Frontal cortex (tissue), 4 donors: ENCODE results near the gene FBXO47. TPM values are rescaled to one million over a fixed set of nuclear protein-coding genes. Genes with fewer than 3 reads are reported as not detected.

ENCODE experiments used
- DNase-seq, 2 donors: peaks; one replicate each; pipeline ENCODE4 v3.0.0; 2012; ENCODE audit warnings: low spot score in 2 of 2
- FAIRE-seq: peaks from 2 replicates; lab custom pipeline; 2012; peaks lifted over from hg19 to GRCh38; lab: Jason Lieb, UNC
- total RNA-seq: library from RNA; depleted of rRNA; stranded (reverse); fragments of >200 nt; gene quantifications from one replicate; pipeline ENCODE4 v1.2.3, GENCODE V29; 2014
- donor health status: control.
- donor health status: control.
- donor health status: control.

The FBXO47 gene, protein sequence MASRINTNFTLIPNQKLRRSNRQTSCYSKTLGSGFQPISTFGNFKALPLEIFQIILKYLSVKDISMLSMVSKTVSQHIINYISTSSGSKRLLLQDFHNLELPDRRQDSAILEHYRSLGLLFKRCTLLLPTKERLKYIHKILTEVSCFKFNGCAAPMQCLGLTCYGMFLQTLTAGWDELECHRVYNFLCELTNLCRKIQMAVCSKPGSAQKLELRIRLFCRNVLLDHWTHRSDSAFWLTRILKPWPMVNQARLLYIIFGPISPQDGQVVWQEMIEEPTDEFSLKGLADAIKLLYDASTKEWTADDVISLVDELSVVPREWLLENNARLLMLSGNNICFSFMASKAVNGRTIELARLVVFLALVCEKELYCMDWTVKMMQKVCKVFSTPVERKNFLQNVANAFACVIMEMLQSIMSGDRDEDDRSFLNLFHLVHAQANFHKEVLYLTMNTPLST
- not detected for total RNA-seq

- FAIRE-seq, result no peak
Observed at GRCh38 chr17:38967290-38967738, at the start of gene FBXO47. FBXO47 (minus strand) TSS chr17:38967403; CDS start chr17:38963025, 4,378 bp downstream.

GRCh38 chr17:39016193-39017153 lies 49.3 kb upstream of the FBXO47 start:
- FAIRE-seq (no peak), DNase-seq (no peak)

More at GRCh38 chr17:38967290-38967738, at the start of gene FBXO47:
- peak; percentile 45 to 78 for DNase-seq

DNA sequence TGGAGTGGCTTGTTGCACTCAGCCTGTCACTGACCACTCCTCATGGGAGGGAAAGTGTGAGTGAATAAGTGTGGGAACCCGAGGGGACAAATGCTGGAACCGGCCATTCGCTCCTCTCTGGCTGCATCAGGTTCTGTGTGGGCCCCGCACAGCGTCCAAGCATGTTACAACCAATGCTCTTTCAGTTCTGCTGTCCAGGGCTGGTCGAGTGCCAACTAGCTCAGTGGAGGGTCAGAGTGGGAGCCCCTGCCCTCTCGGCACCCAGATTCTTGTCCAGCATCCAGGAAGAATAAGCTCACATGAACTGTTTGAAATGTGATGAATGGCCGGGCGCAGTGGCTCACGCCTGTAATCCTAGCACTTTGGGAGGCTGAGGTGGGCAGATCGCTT lies 48.3 kb upstream of the FBXO47 start:
- FAIRE-seq (no peak), DNase-seq (no peak)

DNA sequence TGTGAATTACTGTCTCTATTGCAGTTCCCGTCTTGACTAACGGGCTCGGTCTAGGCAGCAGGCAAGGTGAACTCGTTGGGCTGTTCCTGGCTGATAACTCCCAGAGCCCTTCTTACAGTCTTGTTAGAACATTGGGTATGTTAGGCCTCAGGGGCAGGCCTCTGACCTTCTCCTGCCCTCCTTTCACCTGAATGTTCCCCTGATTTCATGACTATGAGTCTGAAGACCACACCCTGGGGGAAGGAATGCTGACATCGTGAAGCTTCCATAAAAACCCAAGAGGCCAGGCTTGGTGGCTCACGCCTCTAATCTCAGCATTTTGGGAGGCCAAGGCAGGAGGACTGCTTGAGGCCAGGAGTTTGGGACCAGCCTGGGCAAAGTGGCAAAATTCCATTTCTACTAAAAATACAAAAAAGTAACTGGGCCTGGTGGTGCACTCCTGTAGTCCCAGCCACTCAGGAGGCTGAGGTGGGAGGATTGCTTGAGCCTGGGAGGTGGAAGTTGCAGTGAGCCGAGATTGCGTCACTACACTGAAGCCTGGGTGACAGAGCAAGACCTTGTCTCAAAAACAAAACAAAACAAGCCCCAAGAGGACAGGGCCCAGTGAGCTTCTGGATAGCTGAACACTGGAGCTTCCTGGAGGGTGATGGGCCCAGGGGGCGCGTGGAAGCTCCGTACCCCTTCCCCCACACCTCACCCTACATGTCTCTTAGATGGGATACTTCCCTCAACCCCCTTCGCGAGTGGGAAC lies 47.8 kb upstream of the FBXO47 start:
- FAIRE-seq (no peak), DNase-seq (no peak)

- FAIRE-seq (no peak), DNase-seq (no peak)
Observed at GRCh38 chr17:39014044-39014794, 47.0 kb upstream of the FBXO47 start.

DNA sequence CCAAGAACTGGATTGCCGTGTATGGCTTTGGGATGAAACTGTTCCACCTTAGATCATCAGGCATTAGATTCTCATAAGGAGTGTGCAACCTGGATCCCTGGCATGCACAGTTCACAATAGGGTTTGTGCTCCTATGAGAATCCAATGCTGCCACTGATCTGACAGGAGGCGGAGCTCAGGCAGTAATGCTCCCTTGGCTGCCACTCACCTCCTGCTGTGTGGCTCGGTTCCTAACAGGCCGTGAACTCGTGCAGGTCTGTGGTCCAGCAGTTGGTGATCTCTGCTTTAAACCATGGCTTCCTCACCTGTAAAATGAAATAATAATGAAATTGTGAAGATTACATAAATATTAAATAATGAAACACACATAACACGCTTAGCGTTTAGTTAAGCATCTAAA lies 45.5 kb upstream of the FBXO47 start:
- FAIRE-seq (no peak), DNase-seq (no peak)

DNA sequence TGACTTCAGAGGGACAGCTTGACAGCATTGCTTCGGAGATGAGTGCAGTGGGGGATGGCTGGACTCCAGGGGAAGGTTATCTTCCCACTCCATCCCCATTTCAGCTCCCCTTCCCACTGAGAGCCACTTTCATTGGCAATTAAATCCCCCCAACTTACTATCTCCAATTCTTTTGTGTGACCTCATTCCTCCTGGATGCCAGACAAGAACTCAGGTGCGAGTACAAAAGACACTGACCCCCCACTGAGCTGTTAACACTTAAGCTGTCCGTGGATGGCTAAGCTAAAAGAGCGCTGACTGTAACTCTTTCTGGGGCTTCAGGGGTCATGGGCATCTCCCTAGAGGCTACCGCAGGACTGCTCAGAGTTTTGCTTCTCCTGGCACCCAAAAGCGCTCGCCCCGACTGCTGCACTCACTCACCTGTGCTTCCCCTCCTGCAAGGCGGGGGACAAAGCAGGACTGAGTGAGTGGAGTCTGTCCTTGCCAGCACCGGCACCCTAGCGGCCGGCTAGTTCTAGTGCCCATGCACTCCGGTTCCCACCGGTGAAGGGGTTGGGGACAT lies 44.8 kb upstream of the FBXO47 start:
- DNase-seq (no peak), FAIRE-seq (no peak)

DNA sequence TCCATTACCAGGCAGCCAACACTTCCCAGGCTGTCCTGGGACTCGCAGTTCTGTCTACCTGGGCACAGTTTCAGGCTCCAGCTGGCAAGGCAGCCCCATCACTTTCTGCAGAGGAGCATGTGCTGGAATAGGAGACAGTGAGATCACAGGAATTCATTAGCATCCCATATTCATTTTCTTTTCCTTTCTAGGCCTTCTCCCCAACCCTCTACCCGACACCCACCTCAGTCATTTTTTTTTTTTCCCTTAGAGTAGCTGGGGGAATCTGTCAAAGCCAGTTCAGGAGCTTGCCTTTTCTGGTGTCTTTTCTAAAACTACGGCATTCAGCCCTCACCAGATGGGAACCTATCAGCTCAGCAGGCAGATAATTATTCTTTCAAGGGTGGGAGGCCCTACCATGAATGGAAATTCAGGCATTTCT lies 42.4 kb upstream of the FBXO47 start:
- no peak for DNase-seq
- FAIRE-seq, result no peak

GRCh38 chr17:39008633-39009032 lies 41.4 kb upstream of the FBXO47 start:
- FAIRE-seq, result no peak

DNA sequence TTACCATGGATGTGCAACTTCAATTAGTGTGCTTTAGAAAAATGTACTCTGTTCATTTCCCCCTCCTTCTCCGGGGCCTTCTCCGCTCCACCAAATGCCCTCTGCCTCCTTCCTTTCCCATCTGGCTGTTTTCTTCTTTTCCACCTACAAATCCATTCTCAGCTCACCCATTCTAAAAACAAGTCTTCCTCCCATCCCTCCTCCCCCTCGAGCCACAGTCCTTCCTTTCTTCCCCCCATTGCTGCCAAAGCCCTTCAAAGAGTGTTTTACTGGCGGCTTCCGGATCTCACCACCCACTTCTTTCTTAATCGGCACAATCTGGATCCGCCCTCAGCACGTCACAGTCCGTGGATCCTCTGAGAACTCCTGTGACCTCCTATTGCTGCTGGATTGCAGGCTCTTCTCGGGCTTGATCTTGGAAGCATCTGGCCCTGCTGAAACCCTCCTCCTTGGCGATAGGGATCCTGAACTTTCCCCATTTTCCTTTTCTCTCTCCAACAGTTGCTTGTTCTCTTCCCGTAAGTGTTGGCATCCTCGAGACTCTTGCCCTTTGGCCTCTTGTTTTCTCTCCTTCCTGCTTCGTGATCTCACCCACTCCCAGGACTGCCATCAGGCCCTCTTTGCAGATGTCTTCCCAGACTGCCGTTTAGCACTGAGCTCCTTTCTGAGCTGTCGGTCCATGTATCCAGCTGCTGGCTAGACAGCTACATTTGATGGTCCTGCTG lies 36.0 kb upstream of the FBXO47 start:
- FAIRE-seq, result no peak
- peak in 1 of 2 donors; percentile 45 for DNase-seq

More at GRCh38 chr17:39008633-39009032, 41.4 kb upstream of the FBXO47 start:
- no peak for DNase-seq

DNA sequence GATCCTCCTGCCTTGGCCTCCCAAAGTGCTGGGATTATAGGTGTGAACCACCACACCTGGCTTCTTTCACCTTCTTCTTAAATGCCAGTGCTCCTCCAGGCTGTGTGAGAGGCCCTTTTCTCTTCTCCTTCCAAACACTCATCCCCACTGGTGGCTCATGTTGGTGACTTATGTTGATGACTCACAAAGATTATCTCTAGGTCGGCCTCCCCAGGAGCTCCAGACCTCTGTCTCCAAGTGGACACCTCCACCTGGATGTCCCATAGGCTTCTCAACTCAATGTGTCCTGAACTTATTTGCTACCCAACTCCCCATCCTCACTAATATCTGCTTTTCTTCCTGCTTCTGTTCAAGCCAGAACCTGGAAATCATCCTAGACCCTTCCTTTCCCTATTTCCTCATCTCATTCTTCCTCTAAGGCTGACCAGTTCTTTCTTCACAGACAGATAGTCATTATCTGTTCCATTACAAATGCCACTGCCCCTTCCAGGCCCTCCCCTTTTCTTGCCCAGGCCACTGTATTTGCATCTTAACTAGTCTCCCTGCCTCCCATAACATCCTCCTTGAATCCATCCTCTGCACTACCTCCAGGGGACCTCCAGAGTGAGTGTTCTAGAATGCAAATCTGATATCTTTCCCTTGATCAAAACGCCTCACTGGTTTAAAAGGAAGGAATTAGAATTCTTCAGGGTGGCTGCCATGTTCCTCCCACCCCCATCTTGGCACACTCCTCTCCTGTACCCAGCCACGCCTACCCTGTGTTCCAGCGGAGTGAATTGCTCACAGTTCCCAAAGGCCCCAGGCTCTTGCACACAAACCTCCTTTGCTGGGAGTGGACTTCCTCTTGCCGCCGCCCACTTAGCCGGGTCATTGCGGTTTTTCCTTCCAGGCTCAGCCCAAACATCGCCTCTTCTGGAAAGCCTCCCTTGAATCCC lies 34.8 kb upstream of the FBXO47 start:
- DNase-seq (no peak), FAIRE-seq (no peak)

DNA sequence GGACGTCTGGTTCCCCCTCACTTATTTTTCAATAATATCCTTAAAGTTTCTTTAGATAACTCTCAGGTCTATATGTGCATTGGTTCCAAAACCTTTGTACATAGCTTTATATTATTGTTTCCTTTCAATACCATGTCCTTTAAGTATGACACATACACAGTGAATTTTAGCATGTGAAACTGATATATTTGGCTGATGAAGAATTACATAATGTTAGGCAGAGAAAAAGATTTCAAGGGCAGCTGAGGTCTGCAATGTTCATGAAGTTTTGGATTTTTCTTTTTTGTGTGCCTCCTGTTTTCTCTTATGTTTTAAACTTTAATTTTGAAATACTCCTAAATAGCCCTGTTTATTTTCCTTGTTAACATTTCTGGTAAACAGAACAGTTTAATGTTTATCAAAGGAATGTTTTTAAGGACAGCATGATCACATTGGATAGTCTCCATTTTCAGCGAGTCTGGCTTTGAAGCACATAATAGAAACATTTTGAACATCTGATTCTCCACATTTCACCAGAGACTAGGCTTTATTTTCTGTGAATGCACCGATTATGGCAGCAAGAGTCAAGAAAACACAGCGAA lies 32.9 kb upstream of the FBXO47 start:
- no peak for FAIRE-seq
- DNase-seq, result no peak

DNA sequence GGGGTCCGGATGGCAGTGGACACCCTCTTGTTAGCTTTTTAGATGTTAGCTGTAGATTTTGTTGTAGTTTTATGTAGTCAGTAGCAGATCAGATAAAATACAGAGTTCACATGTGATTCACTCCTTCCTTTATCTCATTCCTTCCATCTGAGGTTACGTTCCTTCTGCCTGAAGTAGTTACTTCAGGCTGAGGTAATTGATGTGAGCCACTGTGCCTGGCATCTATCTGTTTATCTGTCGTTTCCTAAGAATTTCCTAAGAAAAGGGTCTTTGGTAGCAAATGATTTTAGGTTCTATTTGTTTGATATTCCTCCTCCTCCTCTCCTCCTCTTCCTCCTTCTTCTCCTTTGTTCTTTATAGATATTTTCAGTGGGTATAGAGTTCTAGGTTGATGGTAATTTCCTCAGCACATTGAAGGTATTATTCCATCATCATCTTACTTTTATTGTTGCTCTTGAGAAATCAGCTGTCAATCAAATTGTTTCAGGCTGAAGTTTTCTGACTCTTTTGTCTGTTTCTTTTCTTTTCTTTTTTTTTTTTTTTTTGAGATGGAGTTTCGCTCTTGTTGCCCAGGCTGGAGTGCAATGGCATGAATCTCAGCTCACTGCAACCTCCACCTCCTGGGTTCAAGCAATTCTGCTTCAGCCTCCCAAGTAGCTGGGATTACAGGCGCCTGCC lies 29.6 kb upstream of the FBXO47 start:
- DNase-seq (no peak), FAIRE-seq (no peak)

DNA sequence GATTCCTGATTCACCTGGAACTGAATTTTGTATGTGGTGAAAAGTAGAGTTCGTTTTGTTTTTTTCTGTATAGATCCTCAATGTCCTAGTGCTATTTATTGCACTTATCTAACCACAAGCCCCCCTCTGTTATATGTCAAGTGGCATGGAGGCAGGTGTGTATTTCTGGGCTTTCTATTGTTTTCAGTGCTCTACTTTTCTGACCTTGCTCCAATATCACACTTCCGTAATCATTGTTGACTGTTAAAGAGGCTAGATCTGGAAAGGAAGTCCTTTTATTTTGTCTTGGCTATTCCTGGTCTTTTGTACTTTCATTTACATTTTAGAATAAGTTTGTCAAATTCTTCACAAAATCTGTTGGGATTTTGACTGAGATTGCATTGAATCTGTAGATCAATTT lies 26.8 kb upstream of the FBXO47 start:
- no peak for FAIRE-seq
- no peak for DNase-seq

DNA sequence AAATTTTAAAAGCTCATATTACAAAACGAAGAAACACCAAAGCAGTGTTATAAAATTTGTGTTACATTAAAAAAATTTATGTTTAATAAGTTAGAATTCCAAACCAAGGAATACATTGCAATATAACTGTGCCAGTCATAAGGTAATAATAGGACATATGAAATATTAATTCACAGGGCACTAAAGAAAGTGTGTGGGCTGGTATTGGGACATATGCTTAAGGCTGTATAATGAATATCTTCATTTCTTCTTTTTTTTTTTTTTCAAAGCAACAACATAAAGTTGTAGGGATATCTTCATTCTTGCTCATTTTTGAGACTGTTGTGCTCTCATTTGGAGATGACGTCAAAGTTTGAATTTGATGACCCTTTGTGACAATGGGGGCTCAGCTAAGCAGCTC lies 17.5 kb upstream of the FBXO47 start:
- FAIRE-seq, result no peak

More for the DNA sequence above, 17.5 kb upstream of the FBXO47 start:
- DNase-seq, result no peak
